Ishikawa (cell line): ENCODE results near the gene CREG2.

Experiments used
- CEBPB ChIP-seq: IDR thresholded peaks from 2 replicates; pipeline ENCODE4 v1.6.1; 2012
- CREB1 ChIP-seq: IDR thresholded peaks from 2 replicates; pipeline ENCODE4 v1.6.1; 2012; ENCODE audit warnings: low read depth
- EGR1 ChIP-seq: IDR thresholded peaks from 2 replicates; pipeline ENCODE4 v1.6.1; 2012
- EP300 ChIP-seq: IDR thresholded peaks from 2 replicates; pipeline ENCODE4 v1.6.1; 2012; ENCODE audit warnings: borderline replicate concordance
- FOXM1 ChIP-seq: IDR thresholded peaks from 2 replicates; pipeline ENCODE4 v1.6.1; 2012; ENCODE audit warnings: low read depth, borderline replicate concordance
- NFIC ChIP-seq: IDR thresholded peaks from 2 replicates; pipeline ENCODE4 v1.6.1; 2012
- RAD21 ChIP-seq: IDR thresholded peaks from 2 replicates; pipeline ENCODE4 v1.6.1; 2012; ENCODE audit warnings: low read depth
- TAF1 ChIP-seq: IDR thresholded peaks from 2 replicates; pipeline ENCODE4 v1.6.1; 2012; ENCODE audit warnings: low read depth, mild to moderate bottlenecking
- TCF12 ChIP-seq: IDR thresholded peaks from 2 replicates; pipeline ENCODE4 v1.6.1; 2012; ENCODE audit warnings: low read depth
- TEAD4 ChIP-seq: IDR thresholded peaks from 2 replicates; pipeline ENCODE4 v1.6.1; 2012
- YY1 ChIP-seq: IDR thresholded peaks from 2 replicates; pipeline ENCODE4 v1.6.1; 2012; ENCODE audit warnings: low read depth
- ZBTB7A ChIP-seq: IDR thresholded peaks from 2 replicates; pipeline ENCODE4 v1.6.1; 2012; ENCODE audit warnings: low read depth
- TF ChIP-seq, protein P1 (sequence below): IDR thresholded peaks from 2 replicates; pipeline ENCODE4 v1.6.1; 2012
- TF ChIP-seq, protein P2 (sequence below): IDR thresholded peaks from 2 replicates; pipeline ENCODE4 v1.6.1; 2012; ENCODE audit warnings: low read depth, mild to moderate bottlenecking
- TF ChIP-seq, protein P3 (sequence below): IDR thresholded peaks from 2 replicates; pipeline ENCODE4 v1.6.1; 2012

Gene CREG2

GRCh38 chr2:101361121-101361520, 26.2 kb downstream of the CREG2 start:
- TF ChIP-seq CREB1 (no peak), TAF1 (no peak), FOXM1 (no peak), NFIC (no peak), ZBTB7A (no peak)

DNA sequence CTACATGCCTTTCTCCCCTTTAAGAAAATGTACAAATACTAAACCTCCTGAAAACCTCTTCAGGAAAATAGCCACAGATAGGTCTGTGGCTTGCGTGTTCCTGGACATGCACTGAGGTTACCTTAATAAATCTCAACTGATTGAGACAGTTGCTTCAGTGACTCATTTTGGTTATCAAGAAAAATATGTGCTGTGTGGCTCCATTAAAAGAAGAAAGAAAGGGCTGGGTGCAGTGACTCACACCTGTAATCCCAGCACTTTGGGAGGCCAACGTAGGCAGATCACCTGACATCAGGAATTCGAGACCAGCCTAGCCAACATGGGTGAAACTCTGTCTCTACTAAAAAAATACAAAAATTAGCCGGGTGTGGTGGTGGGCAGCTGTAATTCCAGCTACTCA, 27.1 kb downstream of the CREG2 start:
- TF ChIP-seq FOXM1, result no peak
- TF ChIP-seq, protein P1, sequence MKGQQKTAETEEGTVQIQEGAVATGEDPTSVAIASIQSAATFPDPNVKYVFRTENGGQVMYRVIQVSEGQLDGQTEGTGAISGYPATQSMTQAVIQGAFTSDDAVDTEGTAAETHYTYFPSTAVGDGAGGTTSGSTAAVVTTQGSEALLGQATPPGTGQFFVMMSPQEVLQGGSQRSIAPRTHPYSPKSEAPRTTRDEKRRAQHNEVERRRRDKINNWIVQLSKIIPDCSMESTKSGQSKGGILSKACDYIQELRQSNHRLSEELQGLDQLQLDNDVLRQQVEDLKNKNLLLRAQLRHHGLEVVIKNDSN, result 0 out of 2 replicates have a peak, but pooled peaks have one; percentile 34

DNA sequence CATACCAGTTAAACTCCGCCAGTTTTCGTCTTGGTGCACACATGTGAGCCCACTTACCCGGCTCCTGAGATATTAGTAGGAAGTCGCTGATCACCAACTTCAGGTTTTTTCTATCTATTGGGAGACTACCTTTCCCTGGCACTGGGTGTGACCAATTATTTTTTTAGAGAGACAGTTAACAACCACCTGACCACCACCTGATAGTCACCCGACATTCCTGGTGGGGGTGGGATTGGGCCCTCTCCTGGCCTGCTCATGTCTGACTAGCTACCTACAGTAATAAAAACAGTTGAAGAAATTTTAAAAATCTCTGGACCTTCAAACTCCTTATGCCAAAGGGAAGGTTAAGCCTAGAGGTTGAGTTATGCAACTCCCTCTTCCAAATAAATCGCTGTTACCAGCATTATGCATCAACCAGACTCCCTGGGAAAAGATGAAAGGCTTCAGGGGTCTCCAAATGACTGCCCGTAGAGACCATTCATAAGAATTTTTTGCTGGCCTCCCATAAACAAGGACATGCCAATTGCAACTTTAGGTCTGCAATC, 27.8 kb downstream of the CREG2 start:
- TF ChIP-seq EGR1 (no peak), FOXM1 (no peak), NFIC (no peak), EP300 (no peak), ZBTB7A (no peak), YY1 (no peak), TAF1 (no peak), TEAD4 (no peak), CEBPB (no peak)
- TF ChIP-seq, protein P1, result no peak
- TF ChIP-seq, protein P2, sequence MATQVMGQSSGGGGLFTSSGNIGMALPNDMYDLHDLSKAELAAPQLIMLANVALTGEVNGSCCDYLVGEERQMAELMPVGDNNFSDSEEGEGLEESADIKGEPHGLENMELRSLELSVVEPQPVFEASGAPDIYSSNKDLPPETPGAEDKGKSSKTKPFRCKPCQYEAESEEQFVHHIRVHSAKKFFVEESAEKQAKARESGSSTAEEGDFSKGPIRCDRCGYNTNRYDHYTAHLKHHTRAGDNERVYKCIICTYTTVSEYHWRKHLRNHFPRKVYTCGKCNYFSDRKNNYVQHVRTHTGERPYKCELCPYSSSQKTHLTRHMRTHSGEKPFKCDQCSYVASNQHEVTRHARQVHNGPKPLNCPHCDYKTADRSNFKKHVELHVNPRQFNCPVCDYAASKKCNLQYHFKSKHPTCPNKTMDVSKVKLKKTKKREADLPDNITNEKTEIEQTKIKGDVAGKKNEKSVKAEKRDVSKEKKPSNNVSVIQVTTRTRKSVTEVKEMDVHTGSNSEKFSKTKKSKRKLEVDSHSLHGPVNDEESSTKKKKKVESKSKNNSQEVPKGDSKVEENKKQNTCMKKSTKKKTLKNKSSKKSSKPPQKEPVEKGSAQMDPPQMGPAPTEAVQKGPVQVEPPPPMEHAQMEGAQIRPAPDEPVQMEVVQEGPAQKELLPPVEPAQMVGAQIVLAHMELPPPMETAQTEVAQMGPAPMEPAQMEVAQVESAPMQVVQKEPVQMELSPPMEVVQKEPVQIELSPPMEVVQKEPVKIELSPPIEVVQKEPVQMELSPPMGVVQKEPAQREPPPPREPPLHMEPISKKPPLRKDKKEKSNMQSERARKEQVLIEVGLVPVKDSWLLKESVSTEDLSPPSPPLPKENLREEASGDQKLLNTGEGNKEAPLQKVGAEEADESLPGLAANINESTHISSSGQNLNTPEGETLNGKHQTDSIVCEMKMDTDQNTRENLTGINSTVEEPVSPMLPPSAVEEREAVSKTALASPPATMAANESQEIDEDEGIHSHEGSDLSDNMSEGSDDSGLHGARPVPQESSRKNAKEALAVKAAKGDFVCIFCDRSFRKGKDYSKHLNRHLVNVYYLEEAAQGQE, result no peak
- TF ChIP-seq, protein P3, sequence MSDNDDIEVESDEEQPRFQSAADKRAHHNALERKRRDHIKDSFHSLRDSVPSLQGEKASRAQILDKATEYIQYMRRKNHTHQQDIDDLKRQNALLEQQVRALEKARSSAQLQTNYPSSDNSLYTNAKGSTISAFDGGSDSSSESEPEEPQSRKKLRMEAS, result no peak

- TF ChIP-seq EGR1 (no peak), CEBPB (no peak), TEAD4 (no peak), TCF12 (no peak), CREB1 (no peak), RAD21 (no peak), NFIC (no peak), FOXM1 (no peak), EP300 (no peak), YY1 (no peak), TAF1 (no peak)
- TF ChIP-seq, protein P1, result no peak
- TF ChIP-seq, protein P2, result no peak
These were observed 29.9 kb downstream of the CREG2 start for GRCh38 chr2:101357376-101357775.

DNA sequence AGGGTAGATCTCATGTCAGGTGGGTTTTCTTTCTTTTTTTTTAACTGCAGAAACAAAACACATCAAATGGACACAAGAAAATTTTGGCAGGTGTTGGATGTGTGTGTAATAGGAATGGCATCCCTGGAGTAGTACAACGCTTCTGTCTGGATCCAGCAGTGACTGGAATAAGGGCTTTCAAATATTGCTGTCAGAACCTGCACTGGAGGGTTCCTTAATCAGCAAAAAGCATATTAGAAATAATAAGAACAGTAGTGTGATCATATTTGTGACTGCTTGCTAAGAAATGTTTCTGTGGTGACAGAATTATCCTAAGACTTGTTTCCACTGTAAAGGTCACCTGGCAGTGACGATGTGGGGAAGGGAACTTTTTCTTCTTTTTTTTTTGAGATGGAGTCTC, 30.8 kb downstream of the CREG2 start:
- TF ChIP-seq, protein P2, result no peak
- TF ChIP-seq FOXM1 (no peak), RAD21 (no peak), NFIC (0 out of 2 replicates have a peak, but pooled peaks have one; percentile 29), CREB1 (no peak), TEAD4 (no peak), EP300 (no peak)
